Superior temporal gyrus (tissue), 1 donor: ENCODE measurements around the gene CELSR1.

Experiments
- DNase-seq: peaks from one replicate; pipeline ENCODE4 v3.0.0-alpha.2; 2016; ENCODE audit errors: extremely low spot score

Gene CELSR1

DNA sequence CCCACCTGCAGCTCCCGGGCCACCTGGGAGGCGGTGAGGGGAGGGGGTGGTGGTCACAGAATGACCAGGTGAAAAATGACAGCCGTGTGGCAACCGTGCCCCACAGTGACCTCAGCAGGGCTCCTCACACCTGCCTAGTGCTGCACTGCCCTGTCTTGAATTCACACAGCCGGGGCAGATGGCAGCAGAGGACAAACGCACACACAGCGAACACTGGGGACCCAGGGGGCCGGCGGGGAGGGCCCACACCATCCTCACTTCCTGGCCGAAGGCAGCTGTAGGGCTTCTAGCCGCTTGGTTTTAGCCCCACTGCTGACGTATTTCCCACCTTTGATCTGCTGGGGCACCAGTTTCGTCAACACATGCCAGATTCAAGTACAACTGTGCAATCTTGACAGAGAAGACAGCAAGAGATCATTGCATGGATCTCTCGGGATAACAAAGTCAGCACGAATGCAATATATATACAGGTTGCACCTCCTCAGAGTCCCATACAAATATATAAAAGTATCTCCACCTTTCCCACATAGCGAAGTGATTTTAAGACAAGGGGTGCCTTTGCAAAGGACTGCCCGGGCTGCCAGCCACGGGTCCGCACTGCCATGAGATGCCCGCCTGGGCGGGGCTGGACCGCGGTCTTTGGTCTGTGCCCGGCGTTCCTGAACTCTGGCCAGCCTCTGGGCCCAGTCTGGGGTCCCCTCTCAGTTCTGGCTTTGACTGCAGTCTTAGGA is 175.1 kb downstream of the CELSR1 start:
- DNase-seq = no peak

- DNase-seq = no peak
These were observed 175.6 kb downstream of the CELSR1 start for GRCh38 chr22:46361826-46362202.

GRCh38 chr22:46360891-46361290 is 176.5 kb downstream of the CELSR1 start:
- DNase-seq = no peak

GRCh38 chr22:46360097-46360496 is 177.3 kb downstream of the CELSR1 start:
- no peak for DNase-seq

DNA sequence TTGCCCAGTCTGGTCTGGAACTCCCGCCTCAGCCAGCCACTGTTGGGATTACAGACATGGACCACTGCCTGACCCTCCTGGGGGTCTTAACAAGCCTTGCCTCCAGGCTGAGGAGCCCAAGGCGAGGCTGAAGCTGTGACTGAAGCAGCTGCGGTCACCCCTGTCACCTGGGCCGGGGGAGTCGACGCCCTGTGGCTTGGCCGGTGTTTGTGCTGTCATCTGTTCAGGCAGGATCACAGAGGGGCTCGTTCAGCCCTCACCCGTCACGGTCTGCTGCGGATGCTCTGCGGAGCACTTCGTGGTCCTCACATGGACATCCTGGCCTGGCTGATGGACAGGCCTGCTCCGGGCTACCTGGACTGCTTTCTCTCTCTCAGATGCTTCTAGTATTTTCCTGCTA is 178.1 kb downstream of the CELSR1 start:
- DNase-seq = no peak

DNA sequence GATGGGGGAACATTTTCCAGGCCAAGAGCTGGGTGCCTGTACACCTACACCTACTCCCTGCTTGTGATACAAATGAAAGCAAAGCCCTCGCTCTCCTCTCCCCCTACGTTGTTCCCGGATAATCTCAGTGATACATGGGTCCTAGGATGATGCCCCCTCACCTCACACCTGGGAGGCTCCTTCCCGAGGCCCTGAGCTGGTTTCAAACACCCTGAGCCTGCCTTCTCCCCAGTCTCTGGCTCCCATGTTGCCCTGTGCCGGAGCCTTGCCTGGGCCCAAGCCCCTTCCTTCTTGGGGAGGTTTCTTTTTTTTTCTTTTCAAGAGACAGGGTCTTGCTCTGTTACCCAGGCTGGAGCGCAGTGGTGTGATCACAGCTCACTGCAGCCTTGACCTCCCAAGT is 178.7 kb downstream of the CELSR1 start:
- no peak for DNase-seq

DNA sequence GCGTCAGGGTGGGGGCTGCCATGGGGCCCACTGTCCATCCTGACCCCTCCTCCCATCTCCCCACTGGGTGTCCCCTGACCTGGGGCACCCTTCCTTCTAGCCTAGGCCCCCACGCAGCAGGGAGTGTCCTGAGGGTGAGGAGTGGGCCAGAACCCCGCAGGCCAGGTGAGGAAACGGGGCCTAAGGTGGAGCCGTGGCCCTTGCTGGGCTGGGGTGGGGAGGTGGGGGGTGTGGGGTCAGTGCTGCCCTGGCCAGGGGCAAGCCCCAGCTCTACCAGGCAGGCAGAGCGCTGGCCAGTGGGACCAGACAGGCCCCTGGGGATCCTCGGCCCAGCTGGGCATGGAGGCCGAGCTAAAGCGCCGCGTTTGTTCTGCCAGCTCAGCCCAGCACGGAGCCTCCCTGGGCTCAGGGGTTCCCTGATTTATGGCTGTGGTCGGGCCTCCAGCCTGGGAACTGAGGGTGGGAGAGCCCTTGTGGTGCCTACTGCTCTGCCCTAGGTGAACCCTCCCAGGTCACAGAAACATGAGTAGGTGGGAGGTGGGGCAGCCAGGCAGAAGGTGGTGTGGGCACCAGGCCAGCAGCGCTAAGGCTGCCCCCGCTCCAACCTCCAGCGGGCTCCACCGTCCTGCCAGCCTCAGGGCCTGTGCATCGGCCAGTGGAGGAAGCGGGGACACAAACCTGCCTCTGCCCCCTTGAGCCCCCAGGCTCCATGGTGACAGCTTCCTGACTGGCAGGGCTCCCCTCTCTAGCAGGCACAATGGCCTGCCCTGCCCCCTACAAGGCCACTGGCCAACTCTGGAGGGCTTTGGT is 179.5 kb downstream of the CELSR1 start:
- DNase-seq = no peak

GRCh38 chr22:46356496-46357480 is 180.6 kb downstream of the CELSR1 start:
- DNase-seq = no peak

GRCh38 chr22:46355996-46356471 is 181.4 kb downstream of the CELSR1 start:
- no peak for DNase-seq

DNA sequence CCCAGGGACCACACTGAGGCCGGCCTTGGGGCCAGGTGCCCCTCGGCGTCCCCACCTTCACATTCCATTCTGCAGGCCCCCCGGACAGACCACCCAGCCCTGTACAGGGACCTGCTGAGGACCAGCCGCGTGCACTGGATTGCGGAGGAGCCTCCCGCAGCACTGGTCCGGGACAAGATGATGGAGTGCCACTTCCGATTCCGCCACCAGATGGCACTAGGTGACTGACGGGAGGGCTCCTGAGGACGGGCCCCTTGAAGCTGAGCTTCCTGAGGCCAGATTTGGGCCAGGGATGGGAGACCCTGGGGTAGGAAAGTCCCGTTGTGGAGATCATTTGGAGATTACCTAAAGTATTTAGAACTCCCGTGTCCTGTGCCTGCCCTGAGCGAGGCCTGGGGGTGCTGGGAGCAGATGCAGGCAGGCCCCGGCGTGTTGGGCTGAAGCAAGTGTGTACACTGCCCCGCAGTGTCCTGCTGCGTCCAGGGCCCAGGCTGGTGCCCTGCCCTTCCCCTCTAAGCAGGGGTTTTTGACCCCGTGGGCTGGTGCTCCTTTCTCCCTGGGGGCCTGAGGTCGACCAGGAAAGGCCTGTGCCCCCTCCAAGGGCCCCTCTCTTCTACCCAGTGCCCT is 181.9 kb downstream of the CELSR1 start:
- peak; percentile 78 for DNase-seq

DNA sequence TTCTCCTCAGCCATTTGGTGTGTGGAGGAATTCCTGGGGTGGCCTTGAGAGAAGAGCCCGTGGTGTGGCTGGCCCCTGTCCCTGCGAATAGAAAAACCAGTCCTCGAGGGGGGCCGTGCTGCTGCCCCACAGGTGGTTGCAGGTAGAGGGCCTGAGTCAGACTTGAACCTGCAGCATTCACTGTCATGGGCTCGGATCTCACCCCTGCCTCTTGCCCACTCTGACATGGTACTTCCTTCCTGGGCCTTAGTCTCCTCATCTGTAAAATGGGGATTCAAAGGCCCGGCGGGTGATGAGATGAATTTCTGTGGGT is 182.5 kb downstream of the CELSR1 start:
- no peak for DNase-seq

DNA sequence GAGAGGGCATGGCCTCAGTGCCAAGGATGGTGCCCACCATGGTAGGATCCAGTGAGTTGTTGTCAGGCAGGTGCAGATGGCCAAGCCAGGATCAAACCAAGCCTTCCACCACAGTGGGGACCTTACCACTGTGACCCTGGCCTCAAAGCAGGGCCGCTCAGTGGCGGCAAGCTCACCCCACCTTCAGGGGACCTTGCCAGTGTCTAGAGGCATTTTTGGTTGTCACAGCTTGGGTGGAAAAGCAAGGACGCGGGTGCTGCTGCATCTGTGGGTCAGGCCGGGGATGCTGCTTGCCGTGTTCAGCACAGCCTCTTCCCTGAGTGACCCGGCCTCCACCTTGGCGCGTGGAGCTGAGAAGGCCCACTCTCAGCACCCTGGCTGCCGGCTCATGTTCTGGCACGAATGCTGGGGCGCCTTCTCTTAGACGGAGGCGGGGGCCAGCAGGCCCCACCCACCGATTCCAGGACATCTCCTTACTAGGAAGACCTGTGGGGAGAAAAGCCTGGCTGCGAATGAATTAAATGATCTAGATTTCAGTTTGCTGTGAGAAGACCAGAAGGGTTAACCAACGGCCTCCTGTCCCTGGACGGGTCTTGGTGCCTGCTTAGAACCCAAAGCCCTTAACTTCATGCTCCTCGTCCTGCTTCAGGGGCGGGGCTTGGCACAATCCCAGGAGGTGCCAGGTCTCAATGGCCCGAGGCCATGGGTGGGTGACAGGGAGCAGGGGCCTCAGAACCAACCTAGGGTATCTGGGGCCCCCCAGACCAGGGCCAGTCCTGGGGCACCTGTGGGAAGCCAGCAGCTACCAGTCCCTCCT is 183.0 kb downstream of the CELSR1 start:
- no peak for DNase-seq

GRCh38 chr22:46353483-46354105 is 183.8 kb downstream of the CELSR1 start:
- no peak for DNase-seq

DNA sequence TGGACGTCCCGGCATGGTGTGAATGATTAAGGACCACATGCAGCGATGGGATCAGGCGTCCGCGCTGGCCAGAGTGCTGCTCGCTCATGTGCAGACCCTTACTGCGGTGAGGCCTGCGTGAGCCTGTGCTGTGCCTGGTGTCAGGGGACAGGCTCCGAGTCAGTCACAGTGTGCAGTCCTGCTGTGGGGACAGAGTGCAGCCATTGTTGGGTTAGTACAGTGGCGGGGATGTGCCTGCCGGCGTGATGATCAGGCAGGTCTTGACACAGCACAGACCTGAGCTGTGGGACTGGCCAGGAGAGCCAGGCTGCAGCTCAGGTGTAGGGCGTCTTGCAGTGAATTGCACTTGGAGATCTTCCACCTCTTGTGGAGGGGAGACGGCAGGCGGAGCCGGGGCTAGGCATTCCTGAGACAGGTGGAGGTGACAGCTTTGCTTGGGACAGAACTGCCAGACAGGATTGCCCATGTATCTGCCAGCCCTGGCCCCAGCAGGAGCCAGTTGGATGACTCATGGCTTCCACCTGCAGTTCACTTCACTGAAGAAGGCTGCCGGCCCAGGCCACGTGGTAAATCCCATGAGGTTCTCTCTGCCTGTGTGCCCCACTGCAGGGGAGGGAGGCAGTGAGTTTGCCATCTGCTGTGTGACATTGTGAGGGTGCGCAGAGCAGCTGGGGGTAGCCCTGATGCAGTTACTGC is 184.6 kb downstream of the CELSR1 start:
- DNase-seq = peak; percentile 67

GRCh38 chr22:46352276-46352675 is 185.1 kb downstream of the CELSR1 start:
- no peak for DNase-seq

GRCh38 chr22:46351767-46352166 is 185.7 kb downstream of the CELSR1 start:
- no peak for DNase-seq

DNA sequence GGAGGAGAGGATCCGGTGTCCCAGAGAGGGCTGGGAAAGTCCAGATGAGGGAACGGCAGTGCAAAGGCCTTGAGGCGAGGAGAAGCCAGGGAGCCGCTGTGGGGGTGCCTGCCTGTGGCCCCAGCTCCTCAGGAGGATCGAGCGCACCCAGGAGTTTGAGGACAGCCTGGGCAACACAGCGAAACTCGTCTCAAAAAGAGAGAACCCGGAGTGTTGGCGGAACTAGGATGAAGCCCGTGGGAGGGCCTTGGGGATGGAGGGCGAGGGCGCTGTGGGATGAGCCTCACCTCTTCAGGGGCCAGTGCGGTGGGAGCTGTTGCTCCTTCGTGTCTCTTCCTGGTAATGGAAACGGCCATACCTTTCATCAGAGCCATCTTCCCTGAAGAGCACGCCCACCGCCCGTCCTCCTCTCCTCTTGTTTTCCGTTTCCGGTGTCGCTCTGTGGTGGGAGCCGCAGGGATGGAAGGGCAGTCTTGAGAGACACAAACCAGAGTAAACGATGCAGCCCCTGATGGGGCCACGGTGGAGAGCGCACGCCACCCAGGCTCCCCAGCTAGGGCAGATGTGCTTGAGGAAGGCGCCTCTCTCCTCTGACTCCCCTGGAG is 186.2 kb downstream of the CELSR1 start:
- no peak for DNase-seq

DNA sequence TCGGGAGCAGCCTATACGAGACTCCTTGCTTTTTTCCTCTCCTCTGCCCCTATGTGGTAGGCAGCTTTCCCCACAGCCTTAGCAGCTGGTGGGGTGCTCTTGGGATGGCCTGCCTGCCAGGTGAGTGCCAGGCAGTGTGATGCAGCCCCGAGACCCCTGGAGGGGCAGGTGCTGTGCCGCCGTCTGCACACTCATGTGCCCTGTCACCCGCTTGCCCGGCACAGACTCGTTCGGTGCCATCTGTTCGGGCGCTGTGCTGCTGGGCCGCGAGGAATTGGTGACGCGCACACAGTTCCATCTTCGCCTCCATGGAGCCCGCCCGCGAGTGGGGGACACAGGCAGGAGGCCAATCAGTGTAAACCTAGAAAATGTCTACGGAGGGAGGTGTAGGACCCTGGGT is 186.8 kb downstream of the CELSR1 start:
- DNase-seq = no peak

DNA sequence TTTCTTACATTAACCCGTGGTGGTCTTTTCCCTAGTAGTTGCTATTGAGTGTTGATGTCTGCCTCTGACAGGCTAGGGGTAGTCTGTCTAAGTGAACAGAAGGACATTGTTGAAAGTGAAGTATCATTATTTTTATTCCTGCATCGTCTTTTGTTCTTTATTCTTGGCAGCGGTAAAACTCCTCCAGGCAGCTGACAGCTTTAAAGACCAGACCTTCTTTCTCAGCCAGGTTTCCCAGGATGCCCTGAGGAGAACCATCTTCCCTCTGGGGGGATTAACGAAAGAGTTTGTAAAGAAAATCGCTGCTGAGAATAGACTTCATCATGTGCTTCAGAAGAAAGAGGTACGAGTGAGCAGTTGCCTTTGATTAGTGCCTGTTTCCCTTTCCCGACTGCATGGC is 187.3 kb downstream of the CELSR1 start:
- peak; percentile 25 for DNase-seq
